NCI-H526 treated with DMSO at 0.1 percent for 48 hours (cell line): ENCODE measurements around the gene ZNF282.

ENCODE experiments used
- DNase-seq: peaks from one replicate; lab custom pipeline; 2025; lab: John Stamatoyannopoulos, UW

The ZNF282 gene

GRCh38 chr7:149194799-149195179 is 557 bp upstream of the ZNF282 start:
- DNase-seq: no peak

- no peak for DNase-seq
Measured at GRCh38 chr7:149196151-149196704, 882 bp downstream of the ZNF282 start.

- no peak for DNase-seq
Measured at GRCh38 chr7:149196705-149197171, 1.4 kb downstream of the ZNF282 start.

DNA sequence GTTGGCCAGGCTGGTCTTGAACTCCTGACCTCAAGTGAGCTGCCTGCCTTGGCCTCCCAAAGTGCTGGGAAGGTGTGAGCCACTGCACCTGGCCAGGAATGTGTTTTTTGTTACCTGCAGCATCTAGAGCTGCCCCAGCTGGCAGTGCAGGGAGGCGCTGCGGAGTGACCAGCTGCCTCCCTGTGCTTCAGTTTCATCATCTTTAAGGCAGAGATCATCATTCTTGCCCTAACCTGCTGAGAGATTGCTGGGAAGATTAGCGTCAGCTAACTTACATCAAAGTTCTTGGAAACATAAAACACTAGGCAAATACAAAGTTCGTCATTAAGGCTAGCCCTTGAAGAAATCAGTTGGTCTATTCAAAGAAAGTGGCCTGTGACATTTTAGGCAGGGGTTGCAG is 2.3 kb downstream of the ZNF282 start:
- DNase-seq: no peak

GRCh38 chr7:149198161-149198816 is 2.9 kb downstream of the ZNF282 start:
- no peak for DNase-seq

DNA sequence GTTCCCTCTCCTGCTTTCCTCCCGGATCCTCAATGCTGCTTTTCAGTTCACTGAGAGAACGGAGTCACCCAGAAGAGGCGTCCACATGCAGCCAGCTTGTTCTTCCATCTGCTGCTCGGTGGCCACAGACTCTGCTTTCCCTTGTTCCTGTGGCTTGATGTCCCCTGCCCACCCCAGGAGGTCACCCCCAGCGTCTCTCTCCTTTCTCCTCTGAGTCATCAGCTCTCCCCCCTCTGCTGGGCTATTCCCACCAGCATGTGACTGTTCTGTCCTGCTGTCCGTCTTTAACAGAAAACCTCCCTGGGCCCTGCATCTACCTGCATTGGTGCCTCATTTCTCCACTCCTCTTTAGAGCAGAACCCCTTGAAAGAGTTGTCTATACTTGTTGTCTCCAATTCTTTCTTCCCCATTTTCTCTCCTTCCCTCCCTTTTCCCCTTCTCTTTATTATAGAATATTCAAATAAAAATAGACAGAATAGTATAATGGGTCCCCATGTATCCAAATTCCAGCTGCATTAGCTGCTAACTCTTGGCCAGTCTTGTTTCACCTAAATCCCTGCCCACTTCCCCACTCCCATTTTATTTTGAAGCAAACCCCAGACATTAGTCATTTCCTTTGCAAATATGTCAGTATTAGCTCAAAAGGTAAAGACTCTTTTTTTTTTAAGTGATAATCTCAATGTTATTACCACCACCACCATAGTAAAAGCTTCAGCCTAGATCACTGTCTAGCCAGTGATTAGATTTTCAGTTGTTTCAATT is 4.1 kb downstream of the ZNF282 start:
- DNase-seq: no peak

DNA sequence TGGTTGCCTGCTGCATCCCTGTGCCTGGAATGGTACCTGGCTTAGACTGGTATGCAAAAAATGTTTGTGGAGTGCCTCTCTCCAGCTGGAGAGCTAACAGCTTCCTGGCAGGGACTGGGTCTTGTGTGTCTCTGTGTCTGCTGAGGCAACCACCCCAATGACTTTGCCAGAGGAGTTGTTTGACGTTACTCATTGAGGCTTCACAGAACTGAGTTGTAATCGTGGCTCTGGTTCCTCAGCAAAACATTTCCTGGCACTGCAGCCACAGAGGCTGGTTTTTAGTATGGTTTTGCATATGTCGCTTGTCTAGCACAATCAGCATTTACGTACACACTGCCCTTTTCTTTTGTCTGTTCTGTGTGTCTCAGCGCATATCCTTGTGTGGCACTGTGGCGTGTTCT is 7.5 kb downstream of the ZNF282 start:
- DNase-seq: no peak

DNA sequence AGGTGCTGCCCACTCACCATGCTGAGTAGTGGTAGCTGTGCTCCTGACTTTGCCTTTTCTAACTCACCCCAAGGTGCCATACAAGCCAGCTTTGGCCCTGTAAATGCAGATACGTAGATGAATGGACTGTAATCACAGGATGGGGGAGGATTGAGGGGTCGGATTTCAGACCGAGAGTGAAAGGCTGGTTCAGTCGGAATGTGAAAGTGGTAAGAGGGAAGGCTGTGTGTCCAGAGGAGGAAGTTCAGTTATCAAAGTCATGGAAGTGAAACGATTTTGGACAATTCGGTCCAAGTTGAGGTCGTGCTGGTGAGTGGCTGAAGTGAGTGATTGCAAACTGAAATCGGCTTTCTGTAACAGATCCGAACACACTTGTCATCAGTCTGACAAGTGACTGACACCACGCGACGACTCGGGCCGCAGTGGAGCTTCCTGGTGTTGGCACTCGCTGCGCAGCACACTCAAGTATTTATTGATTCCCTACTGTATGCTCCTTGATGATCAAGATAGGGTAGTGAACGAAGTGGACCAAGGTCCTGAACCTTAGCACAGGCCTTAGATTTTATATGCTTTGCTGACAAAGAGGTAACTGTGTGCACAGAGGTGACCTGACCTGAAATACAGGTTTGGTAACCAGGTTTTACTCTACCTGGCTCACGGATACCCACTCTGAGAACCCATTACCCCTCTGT is 10.5 kb downstream of the ZNF282 start:
- DNase-seq: no peak

- no peak for DNase-seq
Measured at GRCh38 chr7:149207324-149208035, 12.1 kb downstream of the ZNF282 start.

GRCh38 chr7:149209518-149210269 is 14.3 kb downstream of the ZNF282 start:
- DNase-seq: no peak

DNA sequence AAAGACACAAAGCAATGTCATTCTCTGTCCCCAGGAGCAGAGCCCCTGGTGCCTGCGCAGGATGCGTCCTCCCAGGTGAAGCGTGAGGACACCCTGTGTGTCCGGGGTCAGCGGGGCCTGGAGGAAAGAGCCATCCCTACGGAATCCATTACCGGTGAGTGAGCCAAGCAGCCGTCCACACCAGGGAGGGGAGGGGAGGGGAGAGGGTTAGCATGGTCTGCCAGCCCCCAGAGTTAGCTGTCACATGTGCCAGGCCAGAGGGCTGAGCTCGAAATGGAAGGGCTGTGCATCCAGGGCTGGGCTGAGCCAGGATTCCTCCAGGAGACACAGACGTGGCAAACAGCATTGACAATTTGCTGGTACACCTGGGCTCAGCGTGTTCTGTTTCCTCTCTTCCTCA is 15.2 kb downstream of the ZNF282 start:
- DNase-seq: no peak

- no peak for DNase-seq
Measured at GRCh38 chr7:149214020-149214720, 18.8 kb downstream of the ZNF282 start.

- no peak for DNase-seq
Measured at GRCh38 chr7:149216402-149216801, 21.1 kb downstream of the ZNF282 start.

DNA sequence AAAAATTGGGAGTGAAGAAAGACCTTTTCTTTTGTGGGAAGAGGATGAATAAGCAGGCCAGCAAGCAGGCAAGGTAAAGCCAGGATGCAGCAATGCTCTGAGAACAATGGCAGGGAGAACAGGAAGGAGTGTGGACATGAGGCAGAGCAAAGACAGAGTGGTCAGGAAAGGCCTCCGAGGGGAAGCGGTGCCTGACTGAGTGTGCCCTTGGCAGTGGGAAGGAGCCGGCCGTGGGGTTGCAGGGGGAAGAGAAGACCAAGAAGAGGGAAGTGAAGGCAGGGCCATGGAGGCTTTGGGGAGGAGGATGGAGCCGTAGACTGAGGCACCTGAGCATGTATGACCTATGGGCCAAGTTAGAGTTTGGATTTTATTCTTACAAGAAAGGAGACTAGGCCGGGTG is 22.2 kb downstream of the ZNF282 start:
- DNase-seq: no peak

DNA sequence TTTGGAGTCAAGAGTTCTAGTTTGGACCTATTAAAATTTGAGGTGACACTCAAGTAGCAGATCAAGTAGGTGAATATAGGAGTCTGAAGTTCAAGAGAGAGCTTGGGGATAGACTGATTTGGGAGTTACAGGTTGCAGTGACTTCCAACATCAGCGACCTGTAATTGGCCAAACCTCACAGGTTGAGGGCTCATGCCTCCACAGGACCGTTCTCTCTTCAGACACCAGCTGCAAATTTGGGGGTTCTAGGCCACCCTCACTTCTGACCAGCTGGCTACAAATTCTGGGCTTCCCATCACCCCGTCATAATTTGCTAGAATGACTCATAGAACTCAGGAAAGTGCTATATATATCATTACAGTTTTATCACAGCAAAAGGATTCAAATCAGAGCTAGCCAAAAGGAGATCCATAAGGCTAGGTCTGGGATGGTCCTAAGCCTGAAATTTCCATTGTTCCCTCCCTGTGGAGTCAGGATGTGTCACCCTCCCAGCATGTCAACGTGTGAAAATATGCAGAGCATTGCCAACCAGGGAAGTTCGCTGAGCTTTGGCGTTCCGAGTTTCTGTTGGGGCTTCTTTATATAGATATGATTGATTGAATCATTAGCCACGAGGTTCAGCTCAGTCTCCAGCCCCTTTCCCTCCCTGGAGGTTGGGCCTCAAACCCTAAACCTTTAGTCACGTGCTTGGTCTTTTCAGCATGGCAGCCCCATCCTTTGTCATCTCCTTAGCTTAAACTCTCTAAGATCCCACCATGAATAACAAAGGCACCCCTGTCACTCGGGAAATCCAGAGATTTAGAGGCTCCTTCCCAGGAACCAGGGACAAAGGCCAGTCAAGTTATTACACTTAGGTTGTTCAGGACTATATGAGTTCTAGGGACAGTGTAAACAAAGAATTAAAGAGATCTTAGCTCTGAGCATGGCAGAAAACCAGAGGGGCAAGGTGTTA is 23.4 kb downstream of the ZNF282 start:
- no peak for DNase-seq

GRCh38 chr7:149220534-149220933 is 25.2 kb downstream of the ZNF282 start:
- DNase-seq: no peak

GRCh38 chr7:149223176-149223575 is 27.8 kb downstream of the ZNF282 start:
- DNase-seq: no peak

GRCh38 chr7:149223761-149224160 is 28.4 kb downstream of the ZNF282 start:
- DNase-seq: no peak

GRCh38 chr7:149224352-149224751 is 29.0 kb downstream of the ZNF282 start:
- no peak for DNase-seq

DNA sequence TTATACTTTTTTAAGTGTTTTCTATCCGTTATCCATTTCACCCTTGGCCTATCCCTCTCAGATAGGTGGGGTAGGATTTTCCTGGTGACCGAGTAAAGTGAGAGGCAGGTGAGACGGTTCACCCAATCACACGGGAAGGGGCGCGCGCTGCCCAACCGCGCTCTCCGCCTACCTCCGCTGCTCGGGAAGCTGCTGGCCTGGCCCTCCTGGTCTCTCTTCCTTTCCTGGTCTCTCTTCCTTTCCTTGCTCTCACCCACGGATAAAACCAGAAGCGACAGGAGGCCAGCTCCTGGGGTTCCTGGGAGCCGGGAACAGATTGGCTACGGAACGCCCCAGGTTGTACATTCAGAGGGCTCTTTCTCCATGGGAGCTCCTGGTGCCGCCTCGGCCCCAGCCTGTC is 29.8 kb downstream of the ZNF282 start:
- no peak for DNase-seq
